Left renal cortex interstitium (tissue), 4 donors: ENCODE results near the gene PCBP3. TPM values are rescaled to one million over a fixed set of nuclear protein-coding genes. Genes with fewer than 3 reads are reported as not detected.
"Not testable (repeated sequence)": the region's sequence is repeated elsewhere in the genome, so short reads cannot be mapped to it uniquely, and the experiment has no call there.

Source experiments
- DNase-seq, 4 donors: peaks; one replicate each; pipeline ENCODE4 v3.0.0-alpha.2; 2013; ENCODE audit warnings: low read depth in 4 of 4, low spot score in 2 of 4, missing footprints in 1 of 4
- polyA plus RNA-seq, 4 donors: library from polyadenylated mRNA; unstranded; fragments of 120-200 nt; gene quantifications; one replicate each; pipeline ENCODE4 v1.2.1, GENCODE V29; 2013; ENCODE audit not compliant: insufficient read length in 4 of 4

PCBP3 gene
- polyA plus RNA-seq, 4 donors = 1.1 to 2.0 (median 1.6) TPM

- no peak for DNase-seq
Measured at GRCh38 chr21:45970674-45971615, 327.4 kb downstream of the PCBP3 start.

- DNase-seq = no peak
Measured at GRCh38 chr21:45971616-45972352, 328.3 kb downstream of the PCBP3 start.

GRCh38 chr21:45972353-45972715 lies 328.8 kb downstream of the PCBP3 start:
- DNase-seq = no peak

GRCh38 chr21:45972716-45973474 lies 329.4 kb downstream of the PCBP3 start:
- DNase-seq = peak in 2 of 4 donors; percentile 84 to 90

- DNase-seq = peak in 1 of 4 donors; percentile 87
Measured at GRCh38 chr21:45973475-45974072, 330.0 kb downstream of the PCBP3 start.

GRCh38 chr21:45974073-45975019 lies 330.8 kb downstream of the PCBP3 start:
- no peak for DNase-seq

GRCh38 chr21:45975020-45975666 lies 331.6 kb downstream of the PCBP3 start:
- no peak for DNase-seq

- DNase-seq = not testable (repeated sequence)
Measured at GRCh38 chr21:45975667-45976409, 332.3 kb downstream of the PCBP3 start.

- DNase-seq = no peak
Measured at GRCh38 chr21:45976701-45977311, 333.3 kb downstream of the PCBP3 start.

GRCh38 chr21:45977396-45977795 lies 333.9 kb downstream of the PCBP3 start:
- DNase-seq = no peak

GRCh38 chr21:45979141-45979631 lies 335.7 kb downstream of the PCBP3 start:
- DNase-seq = no peak

GRCh38 chr21:45979651-45980050 lies 336.1 kb downstream of the PCBP3 start:
- no peak for DNase-seq

GRCh38 chr21:45980271-45980670 lies 336.7 kb downstream of the PCBP3 start:
- no peak for DNase-seq

- no peak for DNase-seq
Measured at GRCh38 chr21:45980697-45981096, 337.2 kb downstream of the PCBP3 start.

GRCh38 chr21:45981151-45982091 lies 337.9 kb downstream of the PCBP3 start, which contains the start of gene COL6A1:
Gene COL6A1 (plus strand): TSS chr21:45981770. CDS start chr21:45981851, 81 bp downstream.
- DNase-seq = peak in 1 of 4 donors; percentile 77

- no peak for DNase-seq
Measured at GRCh38 chr21:45982092-45982757, 338.7 kb downstream of the PCBP3 start.
